MM.1S (cell line): ENCODE data around the gene TRIM74.
"Not testable (repeated sequence)": the region's sequence is repeated elsewhere in the genome, so short reads cannot be mapped to it uniquely, and the experiment has no call there.

Experiments used
- CTCF ChIP-seq: fragments of 300-600 bp; sonication (generic); IDR thresholded peaks from 2 replicates; pipeline ENCODE4 v1.5.1; 2016; ENCODE audit warnings: antibody characterized with exemption, low read length, mixed read lengths
- EZH2 ChIP-seq: fragments of 300-600 bp; sonication (generic); optimal IDR thresholded peaks from 2 replicates; pipeline ENCODE3; 2017; ENCODE audit warnings: low read depth, mild to moderate bottlenecking, antibody characterized with exemption, low read length, mixed read lengths

GRCh38 chr7:72960029-72960428 is 9.2 kb downstream of the TRIM74 start:
- TF ChIP-seq CTCF, EZH2: not testable (repeated sequence)
